NCI-H2107 treated with DMSO at 0.1 percent for 48 hours (cell line): ENCODE data around the gene CSNK1G2.

ENCODE experiments used
- DNase-seq: peaks from one replicate; lab custom pipeline; 2025; ENCODE audit not compliant: unreplicated experiment; lab: John Stamatoyannopoulos, UW

CSNK1G2 gene

DNA sequence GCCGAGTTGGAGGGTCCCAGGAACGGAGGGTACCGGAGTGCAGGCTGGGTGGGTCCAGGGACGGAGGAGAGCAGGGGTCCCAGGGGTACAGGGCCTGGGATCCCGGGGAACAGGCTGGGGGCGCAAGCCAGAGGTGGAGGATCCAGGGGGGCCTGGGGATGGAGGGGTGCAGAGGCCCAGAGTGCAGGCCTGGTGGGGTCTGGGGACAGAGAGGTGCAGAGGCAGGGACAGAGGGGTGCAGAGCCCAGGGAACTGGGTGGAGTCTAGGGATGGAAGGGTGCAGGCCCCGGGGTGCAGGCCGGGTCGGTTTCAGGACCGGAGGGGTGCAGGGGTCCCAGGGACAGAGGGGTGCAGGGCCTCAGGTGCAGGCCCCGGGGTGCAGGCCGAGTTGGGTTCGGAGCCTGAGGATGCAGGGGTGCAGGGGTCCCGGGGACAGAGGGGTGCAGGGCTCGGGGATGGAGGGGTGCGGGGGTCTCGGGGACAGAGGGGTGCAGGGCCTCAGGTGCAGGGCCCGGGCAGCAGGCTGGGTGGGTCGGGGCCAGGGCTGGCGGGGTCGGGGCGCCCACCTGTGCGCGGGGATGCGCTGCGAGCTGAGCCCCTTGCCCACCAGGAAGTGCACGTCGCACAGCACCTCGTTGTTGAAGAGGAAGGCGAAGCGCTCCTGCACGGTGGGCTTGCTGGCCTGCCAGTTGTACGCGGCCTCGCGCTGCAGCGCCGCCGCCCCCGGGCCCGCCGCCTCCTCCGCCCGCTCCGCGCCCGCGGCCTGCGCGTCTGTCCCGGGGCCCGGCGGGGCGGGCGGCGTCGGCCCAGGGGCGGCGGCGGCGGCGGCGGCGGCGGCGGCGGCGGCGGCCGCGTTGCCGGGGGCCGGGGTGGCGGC is 74.0 kb downstream of the CSNK1G2 start:
- no peak for DNase-seq

DNA sequence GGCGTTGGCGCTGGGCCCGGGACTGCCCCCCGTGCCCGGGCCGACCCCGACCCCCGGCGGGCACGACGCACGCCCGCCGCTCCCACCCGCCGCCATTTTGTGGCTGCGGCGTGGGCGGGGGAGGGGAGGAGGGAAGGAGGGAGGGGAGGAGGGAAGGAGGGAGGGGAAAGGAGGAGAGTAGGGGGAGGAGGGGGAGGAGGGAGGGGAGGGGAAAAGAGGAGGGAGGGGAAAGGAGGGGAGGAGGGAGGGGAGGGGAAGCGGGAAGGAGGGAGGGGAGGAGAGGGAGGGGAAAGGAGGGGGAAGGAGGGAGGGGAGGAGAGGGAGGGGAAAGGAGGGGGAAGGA is 74.6 kb downstream of the CSNK1G2 start, which contains the start of gene BTBD2:
Gene BTBD2 (minus strand): TSS at position 107 of the 343 bp plus-strand sequence. CDS start 11 bp downstream, at position 96.
- no peak for DNase-seq

DNA sequence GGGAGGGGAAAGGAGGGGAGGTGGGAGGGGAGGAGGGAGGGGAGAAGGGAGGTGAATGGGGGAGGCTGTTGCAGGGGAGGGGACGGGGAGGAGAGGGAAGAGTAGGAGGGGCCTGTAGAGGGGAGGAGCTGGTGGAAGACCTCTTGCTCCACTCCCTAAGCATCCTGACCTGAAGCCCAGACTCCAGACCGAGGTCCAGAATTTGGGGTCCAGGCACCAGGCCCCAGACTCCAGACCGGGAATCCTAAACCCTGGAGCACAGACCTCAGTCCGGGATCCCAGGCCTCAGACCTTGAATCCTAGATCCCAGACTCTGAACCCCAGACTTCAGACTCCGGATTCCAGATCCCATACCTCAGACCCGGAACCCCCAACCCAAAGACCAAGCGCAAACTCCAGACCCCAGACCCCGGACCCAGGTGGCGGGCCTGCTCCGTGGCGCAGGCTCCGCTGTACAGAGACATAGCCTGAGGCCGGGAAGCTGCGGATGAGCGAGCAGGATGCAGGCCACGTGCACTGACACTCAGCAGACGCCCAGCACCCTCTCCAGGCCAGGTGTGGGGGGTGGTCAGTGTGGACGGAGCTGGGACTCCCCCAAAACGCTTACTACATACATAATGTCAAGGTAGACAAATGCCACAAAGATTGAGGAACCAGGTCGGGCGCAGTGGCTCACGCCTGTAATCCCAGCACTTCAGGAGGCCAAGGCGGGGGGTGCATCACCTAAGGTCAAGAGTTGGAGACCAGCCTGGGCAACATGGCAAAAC is 75.3 kb downstream of the CSNK1G2 start:
- DNase-seq = peak; percentile 10

- no peak for DNase-seq
These were observed 77.8 kb downstream of the CSNK1G2 start for GRCh38 chr19:2018752-2019151.

DNA sequence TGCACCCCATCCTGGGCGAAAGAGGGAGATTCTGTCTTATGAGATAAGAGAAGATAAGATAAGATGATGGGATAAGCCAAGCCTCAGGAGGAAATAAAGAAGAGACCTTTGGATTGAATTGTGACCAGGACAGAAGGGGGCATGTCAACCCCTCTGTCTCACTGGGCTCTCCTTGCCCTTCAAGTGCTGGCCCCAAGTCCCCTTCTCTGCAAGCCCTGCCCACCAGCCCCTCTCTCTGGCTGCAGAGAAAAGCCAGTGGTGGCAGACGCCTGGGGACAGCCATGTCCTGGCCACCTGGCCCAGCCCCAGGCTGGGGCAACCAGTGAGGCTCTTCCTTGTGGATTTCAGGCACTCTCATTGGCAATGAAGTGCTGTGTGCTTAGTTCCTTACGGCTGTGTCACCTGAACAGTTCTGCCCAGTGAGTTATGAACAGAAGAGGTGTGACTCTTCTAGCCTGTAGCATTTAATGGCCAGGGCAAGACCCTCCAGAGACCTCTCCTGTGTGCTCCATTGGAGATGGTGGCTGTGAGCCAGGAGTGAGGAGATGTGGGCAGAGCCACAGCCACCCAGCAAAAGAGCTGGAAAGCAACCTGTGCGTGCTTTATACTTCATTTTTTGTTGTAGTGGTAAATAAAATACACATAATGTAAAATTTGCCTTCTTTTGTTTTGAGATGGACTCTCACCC is 80.6 kb downstream of the CSNK1G2 start:
- no peak for DNase-seq

- DNase-seq = no peak
These were observed 81.3 kb downstream of the CSNK1G2 start for GRCh38 chr19:2022289-2022688.

- DNase-seq = no peak
These were observed 85.8 kb downstream of the CSNK1G2 start for GRCh38 chr19:2026770-2027169.

GRCh38 chr19:2027361-2027760 is 86.4 kb downstream of the CSNK1G2 start:
- DNase-seq = no peak
